Neuron (in vitro differentiated cells): ENCODE results near the gene FXYD5.
"Not testable (repeated sequence)": the region's sequence is repeated elsewhere in the genome, so short reads cannot be mapped to it uniquely, and the experiment has no call there.

Experiments used
- H2AFZ ChIP-seq: one replicate; pipeline ENCODE4 v1.6.1; 2013; ENCODE audit warnings: low read depth, mild to moderate bottlenecking, inconsistent platforms, low read length, moderate library complexity
- H3K27me3 ChIP-seq: one replicate; pipeline ENCODE4 v1.6.1; 2013; ENCODE audit warnings: low read length; ENCODE audit not compliant: insufficient read depth
- H3K36me3 ChIP-seq: one replicate; pipeline ENCODE4 v1.6.1; 2013; ENCODE audit warnings: low read length; ENCODE audit not compliant: insufficient read depth
- H3K4me1 ChIP-seq: one replicate; pipeline ENCODE4 v1.6.1; 2013; ENCODE audit warnings: low read length; ENCODE audit not compliant: insufficient read depth
- H3K4me3 ChIP-seq: 2 replicates; pipeline ENCODE4 v1.5.1; 2013; ENCODE audit warnings: mild to moderate bottlenecking, low read length, moderate library complexity
- H3K9me3 ChIP-seq: one replicate; pipeline ENCODE4 v1.6.1; 2013; ENCODE audit warnings: low read length

Gene FXYD5

GRCh38 chr19:35124098-35125060, 30.2 kb upstream of the FXYD5 start:
- H3K9me3 ChIP-seq, result no peaks in the 10 kb centered on the region
- H3K4me3 ChIP-seq, result no peak overlapping the region
- H3K27me3 ChIP-seq, result no peaks in the 10 kb centered on the region
- no peak overlapping the region for H2AFZ ChIP-seq
- H3K4me1 ChIP-seq, result peaks cover 7% of the 10 kb centered on the region
- no peaks in the 10 kb centered on the region for H3K36me3 ChIP-seq

GRCh38 chr19:35125270-35125717, 29.2 kb upstream of the FXYD5 start:
- Histone ChIP-seq H2AFZ (no peak overlapping the region), H3K4me3 (no peak overlapping the region), H3K36me3 (no peaks in the 10 kb centered on the region), H3K4me1 (peaks cover 7% of the 10 kb centered on the region), H3K9me3 (no peaks in the 10 kb centered on the region), H3K27me3 (no peaks in the 10 kb centered on the region)

DNA sequence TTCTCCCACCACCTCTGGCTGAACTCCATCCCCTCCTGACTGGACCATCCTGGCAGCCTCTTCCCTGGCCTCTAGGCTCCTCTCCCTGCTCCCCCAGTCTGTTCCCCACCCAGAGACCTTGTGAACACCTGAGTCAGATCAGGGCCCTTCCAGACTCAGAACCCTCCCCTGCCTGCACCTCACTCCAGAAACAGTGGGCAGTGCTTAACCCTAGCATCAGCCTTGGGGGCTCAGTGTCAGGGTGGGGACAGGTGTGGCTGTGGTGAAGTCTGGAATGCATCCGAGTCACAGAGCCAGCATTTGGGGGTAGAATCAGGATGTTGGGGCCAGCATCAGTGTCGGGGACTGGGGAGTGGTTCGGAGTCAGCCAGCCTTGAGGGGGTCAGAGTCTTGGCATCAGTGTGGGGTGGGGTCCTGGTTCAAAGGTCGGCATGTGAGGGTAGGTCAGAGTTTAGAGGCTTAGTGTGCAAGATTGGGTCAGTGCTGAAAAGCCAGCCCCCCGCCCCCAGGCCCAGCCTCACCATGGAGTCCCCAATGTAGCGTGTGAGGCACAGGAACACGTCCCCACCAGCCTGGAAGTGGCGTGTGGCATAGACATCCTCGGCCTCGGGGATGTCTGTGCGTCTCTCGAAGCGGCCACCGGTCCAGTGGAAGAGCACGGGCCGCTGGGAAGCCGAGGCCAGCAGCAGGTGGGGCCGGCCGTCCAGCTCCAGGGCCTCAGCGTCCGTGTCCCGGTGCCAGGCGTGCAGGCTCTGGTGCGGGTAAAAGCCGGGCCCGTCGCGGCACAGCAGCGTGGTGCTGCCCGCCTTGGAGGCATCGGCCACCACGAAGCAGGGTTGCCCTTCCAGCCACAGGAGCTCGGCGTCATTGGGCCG, 28.5 kb upstream of the FXYD5 start:
- no peak overlapping the region for H3K4me3 ChIP-seq
- H3K36me3 ChIP-seq, result no peaks in the 10 kb centered on the region
- no peaks in the 10 kb centered on the region for H3K9me3 ChIP-seq
- H3K27me3 ChIP-seq, result no peaks in the 10 kb centered on the region
- peaks cover 7% of the 10 kb centered on the region for H3K4me1 ChIP-seq
- no peak overlapping the region for H2AFZ ChIP-seq

GRCh38 chr19:35126624-35126959, 27.9 kb upstream of the FXYD5 start:
- Histone ChIP-seq H3K27me3 (no peaks in the 10 kb centered on the region), H2AFZ (no peak overlapping the region), H3K4me3 (no peak overlapping the region), H3K9me3 (no peaks in the 10 kb centered on the region), H3K36me3 (no peaks in the 10 kb centered on the region), H3K4me1 (peaks cover 7% of the 10 kb centered on the region)

- no peak overlapping the region for H2AFZ ChIP-seq
- H3K9me3 ChIP-seq, result no peaks in the 10 kb centered on the region
- H3K4me1 ChIP-seq, result peaks cover 5% of the 10 kb centered on the region
- H3K36me3 ChIP-seq, result no peaks in the 10 kb centered on the region
- H3K4me3 ChIP-seq, result no peak overlapping the region
- H3K27me3 ChIP-seq, result no peaks in the 10 kb centered on the region
Measured at GRCh38 chr19:35127871-35128270, 26.7 kb upstream of the FXYD5 start.

- Histone ChIP-seq H3K4me1 (no peaks in the 10 kb centered on the region), H3K27me3 (no peaks in the 10 kb centered on the region), H2AFZ (no peak overlapping the region), H3K9me3 (no peaks in the 10 kb centered on the region), H3K4me3 (no peak overlapping the region), H3K36me3 (no peaks in the 10 kb centered on the region)
Measured at GRCh38 chr19:35128398-35129057, 26.0 kb upstream of the FXYD5 start.

- H3K9me3 ChIP-seq, result not testable (repeated sequence)
Measured at GRCh38 chr19:35129724-35130274, 24.7 kb upstream of the FXYD5 start.

DNA sequence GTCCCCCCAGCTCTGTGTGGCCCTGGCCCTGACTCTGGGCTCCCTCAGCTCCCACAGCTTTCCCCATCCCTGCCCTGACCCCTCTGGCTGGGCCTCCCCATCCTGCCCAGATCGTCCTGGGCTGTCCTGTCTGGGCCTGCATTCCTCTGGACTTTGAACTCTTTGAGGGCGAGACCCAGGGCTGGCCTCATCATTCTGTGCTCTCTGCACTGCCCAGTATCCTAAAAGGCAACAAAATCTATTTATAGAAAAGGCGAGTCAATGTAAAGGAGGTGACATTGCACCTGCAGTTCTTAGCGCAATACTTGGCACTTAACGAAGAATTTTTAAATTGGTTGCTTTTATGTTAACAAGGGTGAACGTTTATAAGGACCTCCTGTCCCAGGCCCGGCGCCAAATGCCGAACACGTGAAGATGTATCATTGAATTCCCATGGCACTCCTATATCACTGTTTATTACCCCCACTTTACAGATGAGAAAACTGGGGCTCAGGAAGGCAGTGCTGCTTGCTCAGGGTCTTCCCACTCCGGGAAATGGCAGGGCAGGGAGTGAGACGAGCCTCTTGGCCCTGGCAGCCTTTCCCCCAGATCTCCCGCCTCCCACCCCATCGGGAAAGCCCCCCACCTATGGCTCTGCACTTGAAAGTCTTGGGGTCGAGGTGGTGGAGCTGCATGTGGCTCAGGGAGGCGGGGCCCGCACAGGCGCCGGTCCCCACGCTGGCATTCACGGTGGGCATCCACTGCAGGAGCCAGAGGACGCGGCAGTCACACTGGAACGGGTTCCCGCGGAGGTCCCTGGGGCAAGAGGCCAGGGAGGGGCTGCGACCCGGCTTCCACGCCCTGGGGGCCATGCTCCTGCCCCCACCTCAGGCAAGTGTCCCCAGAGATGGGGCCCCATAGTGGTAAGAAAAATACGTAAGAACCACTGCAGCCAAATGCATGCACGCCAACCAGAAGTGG, 23.5 kb upstream of the FXYD5 start:
- no peaks in the 10 kb centered on the region for H3K9me3 ChIP-seq
- no peak overlapping the region for H3K4me3 ChIP-seq
- no peaks in the 10 kb centered on the region for H3K27me3 ChIP-seq
- no peaks in the 10 kb centered on the region for H3K36me3 ChIP-seq
- peaks cover 13% of the 10 kb centered on the region for H3K4me1 ChIP-seq
- no peak overlapping the region for H2AFZ ChIP-seq

More at GRCh38 chr19:35129724-35130274, 24.7 kb upstream of the FXYD5 start:
- not testable (repeated sequence) for H3K36me3 ChIP-seq, H3K4me1 ChIP-seq, H2AFZ ChIP-seq, H3K4me3 ChIP-seq, H3K27me3 ChIP-seq

DNA sequence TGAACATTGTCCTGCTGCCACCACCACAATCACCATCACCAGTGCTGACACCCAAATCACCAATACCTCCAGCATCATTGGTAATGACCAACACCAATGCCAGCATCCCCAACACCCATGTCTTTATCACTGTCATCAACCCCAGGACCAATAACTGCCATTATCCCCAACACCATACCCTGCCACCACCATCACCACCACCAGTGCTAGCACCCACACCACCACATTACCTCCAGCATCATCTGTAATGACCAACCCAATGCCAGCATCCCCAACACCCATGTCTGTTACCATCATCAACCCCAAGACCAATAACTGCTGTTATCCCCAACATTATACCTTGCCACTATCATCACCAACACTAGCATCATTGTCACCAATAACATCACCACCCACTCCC, 22.3 kb upstream of the FXYD5 start:
- no peak overlapping the region for H2AFZ ChIP-seq
- peaks cover 14% of the 10 kb centered on the region for H3K4me1 ChIP-seq
- no peaks in the 10 kb centered on the region for H3K9me3 ChIP-seq
- no peaks in the 10 kb centered on the region for H3K36me3 ChIP-seq
- H3K27me3 ChIP-seq, result no peaks in the 10 kb centered on the region
- H3K4me3 ChIP-seq, result no peak overlapping the region

GRCh38 chr19:35133826-35134225, 20.7 kb upstream of the FXYD5 start:
- no peak overlapping the region for H2AFZ ChIP-seq
- peaks cover 26% of the 10 kb centered on the region for H3K4me1 ChIP-seq
- H3K27me3 ChIP-seq, result no peaks in the 10 kb centered on the region
- no peaks in the 10 kb centered on the region for H3K36me3 ChIP-seq
- no peak overlapping the region for H3K4me3 ChIP-seq
- no peaks in the 10 kb centered on the region for H3K9me3 ChIP-seq

DNA sequence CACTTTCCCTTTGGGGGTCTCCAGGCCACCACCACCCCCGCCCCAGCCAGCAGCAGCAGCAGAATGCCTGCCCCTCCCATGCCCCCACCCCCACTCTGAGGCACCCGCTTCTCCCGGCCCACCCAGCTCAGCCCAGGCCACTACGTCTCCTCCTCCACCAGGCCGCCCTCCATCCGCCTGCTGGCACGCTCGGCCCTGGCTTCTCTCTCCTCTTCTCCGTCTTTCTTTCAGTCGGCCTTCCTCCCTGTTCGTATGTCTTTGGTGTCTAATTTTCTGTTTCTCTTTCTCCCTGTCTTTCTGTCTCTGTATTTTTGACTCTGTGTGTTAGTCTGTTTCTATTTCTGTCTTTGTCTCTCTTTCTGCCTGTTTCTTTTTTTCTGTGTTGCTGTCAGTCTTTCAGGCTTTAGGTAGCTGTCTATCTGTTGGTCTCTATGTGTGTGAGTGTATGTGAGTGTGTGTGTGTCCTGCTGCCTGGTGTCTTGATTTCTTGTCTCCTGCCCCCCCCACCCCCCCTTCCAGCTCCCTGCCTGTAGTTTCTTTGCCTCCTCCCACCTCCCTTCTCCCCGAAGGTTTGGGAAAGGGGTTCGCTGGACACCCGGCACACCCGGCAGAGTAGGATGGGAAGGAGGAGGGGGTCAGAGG, 19.8 kb upstream of the FXYD5 start, which contains the start of gene LGI4:
Gene LGI4, minus strand, starts transcription at position 459 of the 642 bp plus-strand sequence. Its CDS starts 379 bp downstream, at position 80.
- no peaks in the 10 kb centered on the region for H3K9me3 ChIP-seq
- H2AFZ ChIP-seq, result no peak within 1 kb of the TSS
- H3K4me1 ChIP-seq, result peaks cover 35% of the 10 kb centered on the region
- H3K27me3 ChIP-seq, result no peaks in the 10 kb centered on the region
- H3K36me3 ChIP-seq, result no peaks in the 10 kb centered on the region
- H3K4me3 ChIP-seq, result peak within 1 kb of the TSS; percentile 16
